RKO (cell line): Measurements from ENCODE around the gene RASL12.

ENCODE experiments used
- DNase-seq: peaks from one replicate; pipeline ENCODE4 v3.0.0-alpha.2; 2016; ENCODE audit warnings: low spot score

Gene RASL12

DNA sequence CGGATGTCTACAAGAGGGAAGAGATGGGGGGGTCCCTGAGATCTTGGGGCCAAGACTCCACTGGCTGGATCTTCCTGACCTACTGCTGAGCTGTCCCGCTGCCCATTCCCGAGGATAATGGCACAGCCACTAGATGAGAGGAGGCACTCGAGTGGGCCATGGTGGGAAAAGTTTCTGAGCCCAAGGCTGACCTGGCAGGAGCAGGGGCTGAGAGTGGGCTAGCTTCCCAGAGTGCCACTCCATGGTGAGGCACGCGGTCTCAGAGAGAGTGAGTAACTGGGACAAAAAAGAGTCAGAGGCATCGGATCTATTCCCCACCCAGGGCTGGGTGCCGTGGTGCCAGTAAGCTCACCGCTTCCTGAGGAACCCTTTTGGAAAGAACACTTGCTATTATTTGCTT is 11.7 kb downstream of the RASL12 start:
- no peak for DNase-seq

DNA sequence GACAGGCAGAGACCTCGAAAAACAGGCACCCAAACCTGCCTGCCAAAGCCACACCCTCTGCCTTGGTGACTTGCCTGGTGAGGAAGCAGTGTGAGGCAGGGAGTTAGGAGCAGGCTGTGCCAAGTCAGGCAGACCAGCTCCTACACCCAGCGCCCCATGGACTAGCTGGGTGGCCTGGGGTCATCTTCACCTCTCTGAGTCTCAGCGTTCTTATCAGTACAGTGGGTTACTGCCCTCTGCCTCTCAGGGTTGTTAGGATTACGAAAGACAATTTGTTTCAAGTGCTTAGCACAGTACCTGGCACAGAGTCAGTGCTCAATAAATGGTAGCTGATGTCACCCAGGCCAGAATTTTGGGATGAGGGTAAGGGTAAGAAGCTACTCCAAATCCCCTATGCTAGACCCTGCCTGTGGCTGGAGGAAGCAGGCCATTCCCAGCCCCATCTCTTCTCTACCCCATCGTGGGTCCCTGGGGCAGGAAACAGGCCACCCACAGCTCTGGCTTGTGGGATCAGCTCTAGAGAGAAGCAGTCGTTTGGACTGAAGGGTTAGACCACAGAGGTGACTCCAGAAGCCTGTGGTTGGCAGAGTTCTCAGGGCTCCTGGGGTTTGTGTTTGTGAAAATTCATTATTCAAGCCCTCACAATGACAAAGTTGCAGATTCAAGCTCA is 12.5 kb downstream of the RASL12 start:
- no peak for DNase-seq

DNA sequence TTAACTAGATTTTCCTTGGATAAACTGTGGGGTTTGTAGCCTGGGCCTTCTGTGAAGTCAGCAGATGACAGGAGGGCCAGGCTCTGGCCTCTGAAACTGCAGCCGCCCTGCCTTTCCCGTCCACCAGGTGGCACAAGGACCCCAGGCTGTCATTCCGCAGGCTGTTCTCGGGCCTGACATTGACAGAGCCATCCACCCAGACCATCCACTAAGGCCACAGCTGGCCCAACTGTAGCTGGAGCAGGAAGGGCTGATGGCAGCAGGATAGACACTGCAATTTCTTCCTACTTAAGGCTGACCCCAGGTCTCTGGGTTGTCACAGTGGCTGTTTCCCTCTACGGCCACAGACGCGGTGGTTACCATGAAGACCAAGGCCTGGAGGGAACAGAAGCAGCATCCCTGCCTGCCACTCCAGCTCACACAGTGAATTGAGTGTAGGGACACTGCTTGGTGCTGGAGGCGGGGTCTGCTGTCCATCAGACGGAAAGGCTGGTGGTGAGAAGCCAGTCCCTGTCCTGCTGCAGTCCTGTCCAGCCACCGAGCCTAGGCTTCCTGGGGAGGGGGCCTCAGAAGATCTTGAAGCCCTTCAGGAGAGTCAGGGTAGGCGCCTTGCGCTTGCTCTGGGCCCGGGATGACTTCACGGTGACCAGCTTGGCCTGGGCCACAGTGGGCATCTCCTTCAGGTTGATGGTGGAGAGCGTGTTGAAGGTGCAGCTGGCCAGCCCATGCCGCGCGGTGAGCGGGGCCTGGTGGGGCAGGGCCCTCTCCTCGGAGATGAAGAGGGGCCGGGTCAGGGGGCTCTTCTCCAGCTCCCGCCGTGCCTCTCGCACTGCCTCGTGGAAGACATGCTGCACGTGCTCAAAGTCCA is 13.2 kb downstream of the RASL12 start:
- peak; percentile 66 for DNase-seq

DNA sequence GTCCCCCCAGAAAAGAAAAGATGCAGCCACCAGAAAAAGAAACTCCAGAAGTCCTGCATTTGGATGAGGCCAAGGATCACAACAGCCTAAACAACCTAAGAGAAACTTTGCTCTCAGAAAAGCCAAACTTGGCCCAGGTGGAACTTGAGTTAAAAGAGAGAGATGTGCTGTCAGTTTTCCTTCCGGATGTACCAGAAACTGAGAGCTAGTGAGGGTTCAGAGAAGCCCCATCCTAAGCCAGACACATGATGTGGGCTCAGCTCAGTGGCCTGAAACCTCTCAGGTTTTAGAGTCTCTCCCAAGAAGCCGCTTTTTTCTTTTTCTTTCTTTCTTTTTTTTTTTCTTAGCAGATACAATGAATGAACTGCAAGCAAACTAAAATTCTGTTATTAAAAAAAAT is 14.8 kb downstream of the RASL12 start:
- DNase-seq = no peak

- no peak for DNase-seq
Measured at GRCh38 chr15:65051266-65051665, 16.5 kb downstream of the RASL12 start.

GRCh38 chr15:65050270-65050669 is 17.5 kb downstream of the RASL12 start:
- DNase-seq = no peak

DNA sequence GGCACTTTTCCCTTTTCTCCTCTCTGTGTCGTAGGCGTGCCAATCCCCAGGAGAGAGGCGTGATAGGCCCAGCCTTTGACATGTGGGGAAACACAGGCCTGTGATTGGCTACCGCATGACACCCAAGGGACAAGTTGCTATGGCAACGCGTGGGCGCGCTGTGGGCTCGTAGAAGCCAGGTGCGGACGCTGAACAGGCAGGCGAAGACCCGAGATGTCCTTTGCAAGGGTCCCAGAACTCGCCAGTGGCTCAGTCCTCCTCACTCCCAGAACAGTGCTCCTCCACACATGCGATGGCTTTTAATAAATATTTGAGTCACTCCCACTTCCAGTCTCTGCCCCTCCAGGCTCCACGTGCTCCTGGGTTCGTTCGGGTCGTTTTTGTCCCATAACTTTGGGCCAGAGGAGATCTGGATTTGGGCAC is 18.4 kb downstream of the RASL12 start:
- DNase-seq = peak; percentile 93

DNA sequence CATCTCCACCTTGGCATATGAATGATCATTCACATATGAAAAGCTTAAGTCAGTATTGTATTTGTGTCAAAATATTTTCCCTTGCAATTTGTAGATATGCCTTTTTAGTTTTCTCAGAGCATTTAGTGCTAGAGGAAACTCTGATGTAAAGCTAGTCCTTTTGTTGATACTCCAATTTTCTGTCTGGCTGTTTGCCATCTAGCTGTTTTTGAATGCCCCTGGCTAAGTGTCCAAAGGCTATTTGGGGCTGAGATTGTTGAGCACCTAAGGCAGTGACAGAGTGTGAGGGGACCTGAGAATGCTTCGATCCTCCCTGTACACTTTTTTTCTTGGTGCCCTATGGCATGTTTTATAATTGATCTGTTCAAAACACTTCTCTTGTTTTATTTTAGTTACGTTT is 19.6 kb downstream of the RASL12 start:
- DNase-seq = no peak

DNA sequence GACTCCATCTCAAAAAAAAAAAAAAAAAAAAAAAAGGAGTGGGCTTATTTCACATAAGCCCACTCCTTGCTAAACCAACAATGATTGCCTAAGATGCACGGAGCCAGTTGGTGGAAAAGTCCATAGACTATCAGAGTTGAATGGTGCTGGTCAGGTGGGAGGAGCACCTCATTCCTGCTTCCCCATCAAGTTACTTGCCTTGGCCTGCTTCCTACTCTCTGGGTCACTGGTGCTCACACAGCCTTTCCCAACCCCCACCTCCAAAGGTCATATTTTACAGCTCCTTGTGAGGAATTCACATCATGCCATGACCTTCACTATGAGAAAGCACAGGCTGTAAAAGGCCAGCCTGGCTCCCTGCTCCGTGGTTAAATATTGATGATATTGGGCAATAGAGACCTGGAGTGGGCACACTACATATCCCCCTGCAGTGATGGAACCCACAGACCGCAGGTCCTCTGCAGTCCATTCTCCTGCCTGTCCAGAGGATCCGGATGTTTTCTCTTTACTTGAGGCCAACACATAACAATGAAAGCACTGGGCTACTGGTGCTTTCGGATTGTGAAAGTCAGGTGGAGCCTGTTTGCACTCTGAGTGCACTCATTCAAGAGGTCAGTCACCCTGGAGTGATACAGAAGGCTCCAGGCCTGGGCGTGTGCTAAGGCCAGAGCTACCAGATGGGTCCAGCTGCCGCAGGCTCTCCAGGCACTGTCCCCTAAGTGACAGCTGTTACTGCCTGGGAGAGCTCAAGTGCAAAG is 22.9 kb downstream of the RASL12 start, which contains the start of gene SLC51B:
Gene SLC51B, plus strand, starts transcription at position 664 of the 758 bp plus-strand sequence. CDS start 4,618 bp downstream, outside the sequence.
- DNase-seq = no peak

- peak; percentile 92 for DNase-seq
Measured at GRCh38 chr15:65044218-65044617, 23.6 kb downstream of the RASL12 start.

DNA sequence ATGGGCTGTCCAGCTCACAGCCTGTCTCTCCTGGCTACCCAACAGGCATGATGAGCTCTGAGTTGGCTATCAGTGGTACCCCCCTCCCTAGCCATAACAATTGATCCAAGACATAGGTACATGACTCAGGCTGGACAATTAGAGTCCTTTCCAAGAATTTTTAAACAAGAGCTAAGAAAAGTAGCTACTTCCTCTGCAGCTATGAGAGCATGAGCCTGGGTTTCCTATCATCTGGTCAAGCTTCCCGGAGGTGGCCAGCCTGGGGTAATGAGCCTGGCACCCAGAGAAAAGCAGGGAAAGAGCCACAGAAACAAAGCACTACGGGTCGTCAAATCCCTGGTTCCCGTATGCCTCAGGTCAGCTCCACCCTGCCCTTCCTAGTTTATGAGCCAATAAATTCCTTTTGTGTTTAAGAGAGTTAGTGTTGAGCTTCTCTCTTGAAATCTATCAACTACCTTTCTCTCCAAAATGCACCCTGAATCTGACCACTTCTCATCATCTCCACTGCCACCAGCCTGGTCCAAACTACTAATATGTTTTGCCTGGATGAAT is 24.9 kb downstream of the RASL12 start:
- no peak for DNase-seq

GRCh38 chr15:65041787-65042186 is 26.0 kb downstream of the RASL12 start:
- no peak for DNase-seq

DNA sequence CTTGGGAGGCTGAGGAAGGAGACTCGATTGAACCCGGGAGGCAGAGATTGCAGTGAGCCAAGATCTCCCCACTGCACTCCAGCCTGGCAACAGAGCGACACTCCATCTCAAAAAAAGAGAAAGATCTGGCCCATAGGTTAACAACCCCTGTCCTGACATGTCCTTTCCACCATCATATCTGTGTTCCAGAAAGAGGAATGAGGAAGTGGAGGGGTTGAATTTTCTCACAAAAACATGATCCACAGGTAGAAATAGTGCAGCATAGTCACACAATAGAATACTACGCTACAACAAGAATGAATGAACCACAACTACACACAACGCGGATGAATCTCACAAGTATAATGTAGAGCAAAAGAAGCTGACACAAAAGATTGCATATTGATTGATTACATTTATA is 27.3 kb downstream of the RASL12 start:
- no peak for DNase-seq

DNA sequence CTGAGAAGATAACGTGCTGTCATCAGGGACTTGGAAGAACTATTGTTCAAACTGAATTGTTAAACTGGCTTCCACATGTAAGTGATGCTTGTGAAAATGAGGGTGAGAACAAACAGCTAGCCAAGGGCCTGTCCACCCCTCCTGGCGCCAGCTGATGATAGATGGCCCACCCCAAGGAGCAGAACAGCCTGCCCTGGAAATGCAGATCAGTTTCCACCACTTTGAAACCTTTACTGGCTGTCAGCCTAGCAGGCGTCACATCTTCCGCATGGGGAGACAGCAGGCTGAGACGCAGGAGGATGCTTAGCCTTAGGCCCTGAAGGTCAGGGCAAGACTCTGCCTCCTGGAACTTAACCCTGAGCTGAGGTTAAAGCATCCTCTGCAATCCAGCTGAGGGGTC is 29.0 kb downstream of the RASL12 start:
- no peak for DNase-seq

GRCh38 chr15:65038428-65038827 is 29.4 kb downstream of the RASL12 start:
- no peak for DNase-seq

- no peak for DNase-seq
Measured at GRCh38 chr15:65037309-65037708, 30.5 kb downstream of the RASL12 start.

GRCh38 chr15:65034719-65035118 is 33.1 kb downstream of the RASL12 start:
- no peak for DNase-seq

DNA sequence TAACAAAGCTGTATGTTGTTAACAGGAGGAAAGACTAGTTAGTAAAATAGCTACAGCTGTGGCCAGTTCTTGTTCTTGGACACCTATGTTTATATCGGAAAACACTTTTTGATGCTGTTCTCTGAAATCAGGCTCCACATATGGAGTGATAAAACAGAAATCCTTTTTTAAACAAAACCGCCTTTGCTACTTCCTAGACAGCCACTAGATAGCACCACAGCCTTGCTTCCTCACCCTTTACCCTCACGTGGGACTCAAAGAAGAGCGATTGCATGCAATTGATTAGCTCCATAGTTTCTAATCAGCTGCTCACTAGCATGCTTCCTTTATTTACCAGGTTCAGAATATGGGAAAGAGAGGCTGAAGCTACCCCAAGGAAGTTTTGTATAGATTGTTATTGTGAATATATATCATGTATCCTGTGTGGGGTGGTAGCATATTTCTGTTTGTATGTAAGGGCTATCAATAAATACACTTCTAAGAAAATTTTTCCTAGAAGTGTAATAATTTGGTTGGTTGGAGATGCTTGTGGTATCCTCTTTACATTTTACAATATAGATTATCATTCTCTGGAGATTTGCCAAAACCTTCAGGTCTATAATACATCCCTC is 34.0 kb downstream of the RASL12 start:
- peak; percentile 75 for DNase-seq

- peak; percentile 94 for DNase-seq
Measured at GRCh38 chr15:65032801-65033537, 34.8 kb downstream of the RASL12 start.

DNA sequence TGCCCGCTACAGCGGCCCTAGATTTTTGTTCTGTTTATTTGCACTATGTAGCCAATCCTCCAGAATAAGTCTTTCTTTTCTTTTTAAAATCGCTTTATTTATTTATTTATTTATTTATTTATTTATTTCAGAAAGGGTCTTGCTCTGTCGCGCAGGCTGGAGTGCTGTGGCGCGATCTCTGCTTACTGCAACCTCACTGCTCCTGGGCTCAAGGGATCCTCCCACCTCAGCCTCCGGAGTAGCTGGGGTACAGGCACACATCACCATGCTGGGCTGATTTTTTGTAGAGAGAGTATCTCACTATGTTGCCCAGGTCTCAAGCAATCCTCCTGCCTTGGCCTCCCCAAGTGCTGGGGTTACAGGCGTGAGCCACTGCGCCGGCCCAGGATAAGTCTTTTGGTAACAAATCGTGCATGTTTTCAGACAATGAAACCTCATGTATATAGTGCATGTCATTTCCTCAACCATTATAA is 38.0 kb downstream of the RASL12 start:
- no peak for DNase-seq
